Right atrium auricular region (tissue), 2 donors: ENCODE results near the gene PARP14. TPM values are rescaled to one million over a fixed set of nuclear protein-coding genes. Genes with fewer than 3 reads are reported as not detected.

ENCODE experiments used
- DNase-seq: peaks from one replicate; pipeline ENCODE4 v3.0.0-alpha.2; 2019; ENCODE audit warnings: low spot score
- H3K27ac ChIP-seq, 2 donors: fragments of 200-600 bp; sonication (generic); 1 replicate in 1 of 2; 2 replicates in 1 of 2; pipeline ENCODE4 v1.5.1; 2016 to 2019
- H3K27me3 ChIP-seq, 2 donors: fragments of 200-600 bp; sonication (generic); one replicate each; pipeline versions ENCODE4 v1.5.1 to v1.6.0; 2017 to 2019
- H3K36me3 ChIP-seq: fragments of 200-600 bp; sonication (generic); one replicate; pipeline ENCODE4 v1.5.1; 2016
- H3K4me1 ChIP-seq, 2 donors: fragments of 200-600 bp; sonication (generic); one replicate each; pipeline versions ENCODE4 v1.5.1 to v1.6.0; 2017 to 2019
- H3K4me3 ChIP-seq, 2 donors: fragments of 200-600 bp; sonication (generic); 1 replicate in 1 of 2; 2 replicates in 1 of 2; pipeline ENCODE4 v1.5.1; 2017 to 2019; ENCODE audit warnings: mild to moderate bottlenecking in 1 of 2, moderate library complexity in 1 of 2
- H3K9me3 ChIP-seq, 2 donors: fragments of 200-600 bp; sonication (generic); one replicate each; pipeline ENCODE4 v1.5.1; 2019
- total RNA-seq, 2 donors: library from RNA; depleted of rRNA; stranded (reverse); fragments of >200 nt; gene quantifications; one replicate each; pipeline ENCODE4 v1.1.0, GENCODE V29; 2016
- TF ChIP-seq, protein P1 (sequence below), 2 donors: fragments of 200-600 bp; sonication (generic); IDR thresholded peaks; one replicate each; pipeline ENCODE4 v1.5.1; 2019; ENCODE audit warnings: antibody characterized with exemption in 2 of 2

The PARP14 gene
- total RNA-seq, 2 donors from 2014 or later, result 9.5 to 13.5 TPM

DNA sequence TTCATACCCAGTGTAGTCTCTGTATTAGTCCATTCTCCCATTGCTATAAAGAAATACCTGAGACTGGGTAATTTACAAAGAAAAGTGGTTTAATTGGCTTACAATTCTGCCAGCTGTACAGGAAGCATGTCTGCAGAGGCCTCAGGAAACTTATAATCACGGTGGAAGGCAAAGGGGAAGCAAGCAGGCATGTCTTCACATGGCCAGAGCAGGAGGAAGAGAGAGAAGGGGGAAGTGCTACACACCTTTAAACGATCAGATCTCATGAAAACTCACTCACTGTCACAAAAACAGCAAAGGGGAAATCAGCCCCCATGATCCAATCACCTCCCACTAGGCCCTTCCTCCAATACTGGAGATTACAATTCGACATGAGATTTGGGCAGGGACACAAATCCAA lies 6.3 kb upstream of the PARP14 start:
- H3K27me3 ChIP-seq, result no peaks in the 10 kb centered on the region

GRCh38 chr3:122676759-122677158 lies 3.9 kb upstream of the PARP14 start:
- Histone ChIP-seq H3K4me1 (peaks cover 0 to 16% of the 10 kb centered on the region in 2 donors), H3K27ac (no peak overlapping the region)

More for the DNA sequence above, 6.3 kb upstream of the PARP14 start:
- Histone ChIP-seq H3K4me1 (peaks cover 0 to 5% of the 10 kb centered on the region in 2 donors), H3K4me3 (no peak overlapping the region), H3K27ac (no peak overlapping the region), H3K36me3 (no peaks in the 10 kb centered on the region), H3K9me3 (no peaks in the 10 kb centered on the region)
- TF ChIP-seq, protein P1, sequence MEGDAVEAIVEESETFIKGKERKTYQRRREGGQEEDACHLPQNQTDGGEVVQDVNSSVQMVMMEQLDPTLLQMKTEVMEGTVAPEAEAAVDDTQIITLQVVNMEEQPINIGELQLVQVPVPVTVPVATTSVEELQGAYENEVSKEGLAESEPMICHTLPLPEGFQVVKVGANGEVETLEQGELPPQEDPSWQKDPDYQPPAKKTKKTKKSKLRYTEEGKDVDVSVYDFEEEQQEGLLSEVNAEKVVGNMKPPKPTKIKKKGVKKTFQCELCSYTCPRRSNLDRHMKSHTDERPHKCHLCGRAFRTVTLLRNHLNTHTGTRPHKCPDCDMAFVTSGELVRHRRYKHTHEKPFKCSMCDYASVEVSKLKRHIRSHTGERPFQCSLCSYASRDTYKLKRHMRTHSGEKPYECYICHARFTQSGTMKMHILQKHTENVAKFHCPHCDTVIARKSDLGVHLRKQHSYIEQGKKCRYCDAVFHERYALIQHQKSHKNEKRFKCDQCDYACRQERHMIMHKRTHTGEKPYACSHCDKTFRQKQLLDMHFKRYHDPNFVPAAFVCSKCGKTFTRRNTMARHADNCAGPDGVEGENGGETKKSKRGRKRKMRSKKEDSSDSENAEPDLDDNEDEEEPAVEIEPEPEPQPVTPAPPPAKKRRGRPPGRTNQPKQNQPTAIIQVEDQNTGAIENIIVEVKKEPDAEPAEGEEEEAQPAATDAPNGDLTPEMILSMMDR (IDR thresholded peaks at IDR 0.05), result no peak
- no peak for DNase-seq

GRCh38 chr3:122677216-122677615 lies 3.4 kb upstream of the PARP14 start:
- Histone ChIP-seq H3K36me3 (no peaks in the 10 kb centered on the region), H3K4me1 (peaks cover 0 to 19% of the 10 kb centered on the region in 2 donors), H3K9me3 (no peaks in the 10 kb centered on the region), H3K27ac (no peak overlapping the region), H3K27me3 (no peaks in the 10 kb centered on the region), H3K4me3 (no peak overlapping the region)
- no peak for DNase-seq
- TF ChIP-seq, protein P1 (IDR thresholded peaks at IDR 0.05), result no peak

More at GRCh38 chr3:122676759-122677158, 3.9 kb upstream of the PARP14 start:
- Histone ChIP-seq H3K9me3 (no peaks in the 10 kb centered on the region), H3K4me3 (no peak overlapping the region), H3K27me3 (no peaks in the 10 kb centered on the region), H3K36me3 (no peaks in the 10 kb centered on the region)
- TF ChIP-seq, protein P1 (IDR thresholded peaks at IDR 0.05), result no peak
- DNase-seq, result no peak

DNA sequence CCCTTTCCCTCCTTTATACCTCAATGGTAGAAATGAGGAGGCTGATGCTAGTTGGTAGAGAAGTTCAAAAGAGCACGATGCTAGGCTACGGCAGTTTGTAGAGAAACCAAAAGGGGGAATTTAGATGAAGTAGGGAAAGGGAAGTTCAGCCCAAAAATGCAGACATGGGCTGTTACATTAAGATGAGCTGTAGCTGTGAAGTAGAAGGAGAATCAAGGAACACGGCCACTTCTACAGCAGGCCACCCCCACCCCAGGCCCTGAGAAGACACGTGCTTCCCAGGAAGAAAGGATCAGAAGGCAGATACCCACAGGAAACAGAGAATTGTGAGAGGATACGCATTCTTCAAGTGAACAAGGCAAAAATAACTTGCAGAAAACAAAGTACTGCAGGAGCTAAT lies 2.1 kb upstream of the PARP14 start:
- no peaks in the 10 kb centered on the region for H3K27me3 ChIP-seq
- TF ChIP-seq, protein P1 (IDR thresholded peaks at IDR 0.05), result no peak

DNA sequence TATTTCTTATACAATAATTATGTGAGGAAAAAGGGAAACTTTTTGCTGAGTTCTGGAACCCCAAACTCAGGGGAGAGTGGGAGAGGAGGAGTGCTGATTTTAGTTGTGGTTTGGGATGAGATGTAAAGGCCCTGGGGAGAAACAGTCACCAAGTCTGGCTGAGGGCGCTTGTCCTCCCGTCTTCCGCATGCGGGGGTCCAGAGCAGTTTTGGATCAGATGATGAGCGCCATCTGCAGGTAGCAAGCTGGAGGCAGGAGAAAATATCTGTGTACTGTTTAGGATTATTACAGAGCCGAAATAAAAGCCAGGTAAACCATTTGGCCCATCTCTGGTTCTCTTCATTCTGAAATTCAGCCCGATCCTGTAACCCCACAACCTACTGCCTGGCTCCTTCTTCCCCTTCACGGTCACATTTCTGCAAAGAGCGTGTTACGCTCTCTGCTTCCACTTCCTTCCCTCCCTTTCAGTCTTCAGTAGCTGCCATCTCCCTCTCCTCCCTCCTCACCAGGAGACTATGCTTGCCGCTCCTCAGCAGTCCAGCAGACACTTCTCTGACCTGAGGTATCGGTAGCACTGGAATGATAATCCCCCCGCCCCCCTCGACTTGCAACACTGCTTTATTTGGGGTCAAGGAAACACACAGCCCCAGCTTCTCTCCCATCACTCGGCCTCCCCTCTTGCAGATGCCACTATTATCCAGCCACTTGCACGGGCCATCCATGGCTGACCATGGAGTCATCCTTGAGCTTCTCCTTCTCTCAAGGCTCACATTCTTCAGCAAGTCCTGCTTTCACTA lies 1.4 kb upstream of the PARP14 start:
- Histone ChIP-seq H3K9me3 (no peaks in the 10 kb centered on the region), H3K27me3 (no peaks in the 10 kb centered on the region), H3K27ac (peak overlapping the region; percentile 93), H3K4me1 (peaks cover 0 to 26% of the 10 kb centered on the region in 2 donors), H3K4me3 (peak overlapping the region; percentile 86 to 93), H3K36me3 (no peaks in the 10 kb centered on the region)
- DNase-seq, result peak; percentile 87
- TF ChIP-seq, protein P1 (IDR thresholded peaks at IDR 0.05), result peak; percentile 83 to 90

More for the DNA sequence above, 2.1 kb upstream of the PARP14 start:
- Histone ChIP-seq H3K4me1 (peaks cover 0 to 26% of the 10 kb centered on the region in 2 donors), H3K4me3 (no peak overlapping the region), H3K36me3 (no peaks in the 10 kb centered on the region), H3K27ac (peak overlapping the region; percentile 93), H3K9me3 (no peaks in the 10 kb centered on the region)
- no peak for DNase-seq
